Activated T-cell treated with anti-CD3 and anti-CD28 coated beads for 48 hours (primary cell): ENCODE measurements around the gene FLNC.

Experiments
- DNase-seq: peaks from one replicate; pipeline ENCODE4 v3.0.0-alpha.2; 2020; ENCODE audit warnings: low read depth

FLNC gene

DNA sequence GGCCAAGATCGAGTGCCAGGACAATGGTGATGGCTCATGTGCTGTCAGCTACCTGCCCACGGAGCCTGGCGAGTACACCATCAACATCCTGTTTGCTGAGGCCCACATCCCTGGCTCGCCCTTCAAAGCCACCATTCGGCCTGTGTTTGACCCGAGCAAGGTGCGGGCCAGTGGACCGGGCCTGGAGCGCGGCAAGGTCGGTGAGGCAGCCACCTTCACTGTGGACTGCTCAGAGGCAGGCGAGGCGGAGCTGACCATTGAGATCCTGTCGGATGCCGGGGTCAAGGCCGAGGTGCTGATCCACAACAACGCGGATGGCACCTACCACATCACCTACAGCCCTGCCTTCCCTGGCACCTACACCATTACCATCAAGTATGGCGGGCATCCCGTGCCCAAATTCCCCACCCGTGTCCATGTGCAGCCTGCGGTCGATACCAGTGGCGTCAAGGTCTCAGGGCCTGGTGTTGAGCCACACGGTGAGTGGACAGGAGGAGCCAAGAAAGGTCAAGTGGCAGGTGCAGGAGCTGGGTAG lies 14.6 kb downstream of the FLNC start:
- DNase-seq = no peak

DNA sequence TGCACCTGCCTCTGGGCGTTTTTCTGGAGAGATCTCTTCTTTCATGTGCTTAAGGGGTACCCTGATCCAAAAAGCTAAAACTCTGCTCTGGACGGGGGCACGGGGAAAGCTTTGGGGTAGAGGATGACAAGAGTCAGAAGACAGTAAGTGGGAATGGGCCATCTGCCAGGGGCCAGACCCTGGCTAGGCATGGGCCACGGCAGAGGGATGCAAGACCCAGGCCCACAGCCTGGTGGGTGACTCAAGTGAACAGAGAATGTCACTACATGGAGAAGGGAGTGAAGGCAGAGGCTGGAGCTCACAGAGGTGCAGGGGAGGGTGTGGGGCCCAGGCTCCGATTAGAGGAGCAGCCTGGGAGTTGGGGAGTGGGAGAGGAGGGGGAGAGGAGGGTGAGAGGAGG lies 15.3 kb downstream of the FLNC start:
- DNase-seq = no peak

DNA sequence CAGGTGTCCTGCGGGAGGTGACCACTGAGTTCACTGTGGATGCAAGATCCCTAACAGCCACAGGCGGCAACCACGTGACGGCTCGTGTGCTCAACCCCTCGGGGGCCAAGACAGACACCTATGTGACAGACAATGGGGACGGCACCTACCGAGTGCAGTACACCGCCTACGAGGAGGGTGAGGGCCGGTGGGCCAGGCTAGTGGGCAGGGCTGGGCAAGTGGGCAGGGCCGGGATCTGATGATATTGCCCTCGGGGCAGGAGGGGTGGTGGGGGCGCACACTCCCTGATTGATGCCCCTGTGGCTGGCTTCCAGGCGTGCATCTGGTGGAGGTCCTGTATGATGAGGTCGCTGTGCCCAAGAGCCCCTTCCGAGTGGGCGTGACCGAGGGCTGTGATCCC lies 15.8 kb downstream of the FLNC start:
- DNase-seq = no peak

DNA sequence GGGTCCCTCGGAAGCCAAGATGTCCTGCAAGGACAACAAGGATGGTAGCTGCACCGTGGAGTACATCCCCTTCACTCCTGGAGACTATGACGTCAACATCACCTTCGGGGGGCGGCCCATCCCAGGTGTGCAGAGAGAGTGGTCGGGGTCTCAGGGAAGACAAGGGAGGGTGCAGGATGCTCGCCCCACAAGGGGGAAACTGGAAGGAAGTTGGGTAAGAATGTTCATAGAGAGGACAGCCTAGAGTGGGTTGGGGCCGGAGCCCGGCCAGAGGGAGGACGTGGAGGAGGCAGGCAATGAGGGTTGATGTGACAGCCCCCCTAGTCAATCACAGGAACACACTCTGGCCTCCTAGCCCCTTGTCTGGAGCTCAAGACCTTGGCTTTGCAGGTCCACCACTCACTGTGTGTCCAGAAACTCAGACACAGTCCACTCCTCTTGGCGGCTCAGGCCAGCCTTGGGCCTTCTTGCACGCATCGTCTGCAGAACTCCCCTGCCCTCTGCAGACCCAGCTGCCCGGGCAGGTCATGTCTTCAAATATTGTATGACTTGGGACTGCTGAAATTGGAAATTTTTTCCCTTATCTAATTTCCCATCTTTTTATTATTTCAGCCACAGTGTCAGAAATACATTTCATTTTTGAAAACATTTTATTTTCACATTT lies 16.7 kb downstream of the FLNC start:
- no peak for DNase-seq

DNA sequence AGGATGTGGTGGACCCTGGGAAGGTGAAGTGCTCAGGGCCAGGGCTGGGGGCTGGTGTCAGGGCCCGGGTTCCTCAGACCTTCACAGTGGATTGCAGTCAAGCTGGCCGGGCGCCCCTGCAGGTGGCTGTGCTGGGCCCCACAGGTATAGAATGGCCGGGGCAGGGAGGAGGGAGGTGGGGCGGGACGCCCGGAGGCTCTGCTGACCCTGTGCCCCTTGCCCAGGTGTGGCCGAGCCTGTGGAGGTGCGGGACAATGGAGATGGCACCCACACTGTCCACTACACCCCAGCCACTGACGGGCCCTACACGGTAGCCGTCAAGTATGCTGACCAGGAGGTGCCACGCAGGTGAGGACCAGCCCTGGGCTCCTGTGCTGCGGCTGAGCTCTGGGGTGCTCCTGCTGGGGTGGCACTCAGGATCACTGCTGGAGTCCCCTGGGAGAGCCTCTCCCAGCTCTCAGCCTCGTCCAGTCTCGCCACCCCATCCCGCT lies 17.6 kb downstream of the FLNC start:
- no peak for DNase-seq

DNA sequence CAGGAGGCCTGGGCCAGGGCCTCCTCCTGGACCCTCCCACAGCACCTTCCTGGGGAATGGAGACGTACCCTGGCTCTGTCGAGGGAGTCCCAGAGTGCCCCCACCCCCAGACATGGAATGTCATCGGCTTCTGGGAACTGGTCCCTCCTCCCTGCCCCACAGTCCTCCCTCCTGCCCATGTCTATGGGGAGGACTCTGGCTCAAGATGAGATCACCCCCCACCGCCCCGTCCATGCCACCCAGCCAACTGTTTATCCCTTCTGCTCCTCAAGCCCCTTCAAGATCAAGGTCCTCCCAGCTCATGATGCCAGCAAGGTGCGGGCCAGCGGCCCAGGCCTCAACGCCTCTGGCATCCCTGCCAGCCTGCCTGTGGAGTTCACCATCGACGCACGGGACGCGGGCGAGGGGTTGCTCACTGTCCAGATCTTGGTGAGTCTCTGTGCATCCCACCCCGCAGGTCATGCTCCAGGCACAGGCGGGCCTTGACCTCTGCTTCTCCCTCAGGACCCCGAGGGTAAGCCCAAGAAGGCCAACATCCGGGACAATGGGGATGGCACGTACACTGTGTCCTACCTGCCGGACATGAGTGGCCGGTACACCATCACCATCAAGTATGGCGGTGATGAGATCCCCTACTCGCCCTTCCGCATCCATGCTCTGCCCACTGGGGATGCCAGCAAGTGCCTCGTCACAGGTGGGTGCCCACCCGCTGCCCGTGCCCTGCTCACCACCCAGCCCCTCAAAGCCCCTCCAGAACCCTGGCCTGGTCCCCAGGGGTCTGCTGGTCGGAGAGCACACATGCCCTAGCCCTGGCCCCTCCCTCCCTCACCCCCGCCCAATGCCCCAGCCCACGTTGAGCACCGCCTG lies 18.3 kb downstream of the FLNC start:
- no peak for DNase-seq

DNA sequence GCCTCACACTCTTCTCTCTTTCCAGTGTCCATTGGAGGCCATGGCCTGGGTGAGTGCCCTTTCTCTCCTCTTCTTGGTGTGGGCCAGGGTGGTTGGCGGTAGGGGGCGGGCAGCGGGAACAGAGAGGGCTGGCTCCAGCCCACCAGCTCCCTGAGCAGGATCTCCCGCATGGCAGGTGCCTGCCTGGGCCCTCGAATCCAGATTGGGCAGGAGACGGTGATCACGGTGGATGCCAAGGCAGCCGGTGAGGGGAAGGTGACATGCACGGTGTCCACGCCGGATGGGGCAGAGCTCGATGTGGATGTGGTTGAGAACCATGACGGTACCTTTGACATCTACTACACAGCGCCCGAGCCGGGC lies 18.9 kb downstream of the FLNC start:
- no peak for DNase-seq

DNA sequence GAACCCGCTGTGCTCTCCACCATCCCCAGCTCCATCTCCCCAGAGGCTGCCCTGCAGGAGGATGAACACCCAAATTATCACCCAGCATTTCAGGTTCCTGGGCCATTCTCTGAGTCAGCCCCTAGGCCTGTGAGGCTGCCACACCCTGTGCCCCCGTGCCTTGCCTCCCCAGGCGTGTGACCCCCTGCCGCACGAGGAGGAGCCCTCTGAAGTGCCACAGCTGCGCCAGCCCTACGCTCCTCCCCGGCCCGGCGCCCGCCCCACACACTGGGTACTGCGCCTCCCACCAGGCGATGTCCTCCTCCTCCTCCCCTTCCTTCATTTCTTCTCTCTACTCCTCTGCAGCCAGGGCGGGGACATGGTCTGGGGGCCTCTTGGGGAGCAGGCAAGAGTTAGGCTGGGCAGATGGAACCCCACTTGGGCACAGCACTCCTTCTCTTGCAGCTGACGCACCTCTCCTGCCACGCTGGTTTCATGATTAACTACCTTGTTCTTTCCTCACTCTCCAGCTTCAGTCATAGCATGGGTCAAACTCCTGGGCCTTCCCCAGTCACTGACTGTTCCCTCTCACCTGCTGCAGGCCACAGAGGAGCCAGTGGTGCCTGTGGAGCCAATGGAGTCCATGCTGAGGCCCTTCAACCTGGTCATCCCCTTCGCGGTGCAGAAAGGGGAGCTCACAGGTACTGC lies 19.7 kb downstream of the FLNC start:
- no peak for DNase-seq

DNA sequence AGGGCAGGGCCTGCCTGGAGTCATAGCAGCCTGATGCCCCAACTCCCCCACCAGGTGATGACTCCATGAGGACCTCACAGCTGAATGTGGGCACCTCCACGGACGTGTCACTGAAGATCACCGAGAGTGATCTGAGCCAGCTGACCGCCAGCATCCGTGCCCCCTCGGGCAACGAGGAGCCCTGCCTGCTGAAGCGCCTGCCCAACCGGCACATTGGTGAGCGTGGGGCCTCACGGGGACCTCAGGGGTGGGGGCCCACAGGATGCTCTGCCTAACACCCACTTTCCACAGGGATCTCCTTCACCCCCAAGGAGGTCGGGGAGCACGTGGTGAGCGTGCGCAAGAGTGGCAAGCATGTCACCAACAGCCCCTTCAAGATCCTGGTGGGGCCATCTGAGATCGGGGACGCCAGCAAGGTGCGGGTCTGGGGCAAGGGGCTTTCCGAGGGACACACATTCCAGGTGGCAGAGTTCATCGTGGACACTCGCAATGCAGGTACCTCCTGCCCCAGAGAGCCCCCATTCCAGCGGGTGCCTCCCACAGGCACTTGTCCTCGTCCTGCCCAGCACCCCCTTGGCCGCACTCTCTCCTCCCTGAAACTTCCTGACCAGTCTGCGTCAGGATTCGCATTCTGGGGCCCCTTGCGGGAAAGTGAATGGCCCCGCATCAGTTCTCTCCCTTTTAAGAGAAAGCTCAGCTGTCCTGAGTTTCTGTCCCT lies 22.5 kb downstream of the FLNC start:
- DNase-seq = no peak

DNA sequence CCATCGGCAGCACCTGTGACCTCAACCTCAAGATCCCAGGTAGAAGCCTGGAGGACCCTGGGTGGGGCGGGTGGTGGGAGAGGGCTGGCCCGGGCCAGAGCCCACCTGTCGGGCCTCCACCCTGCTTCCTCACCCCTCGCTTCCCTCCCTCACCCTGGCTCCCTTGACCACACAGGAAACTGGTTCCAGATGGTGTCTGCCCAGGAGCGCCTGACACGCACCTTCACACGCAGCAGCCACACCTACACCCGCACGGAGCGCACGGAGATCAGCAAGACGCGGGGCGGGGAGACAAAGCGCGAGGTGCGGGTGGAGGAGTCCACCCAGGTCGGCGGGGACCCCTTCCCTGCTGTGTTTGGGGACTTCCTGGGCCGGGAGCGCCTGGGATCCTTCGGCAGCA lies 23.6 kb downstream of the FLNC start:
- DNase-seq = no peak

DNA sequence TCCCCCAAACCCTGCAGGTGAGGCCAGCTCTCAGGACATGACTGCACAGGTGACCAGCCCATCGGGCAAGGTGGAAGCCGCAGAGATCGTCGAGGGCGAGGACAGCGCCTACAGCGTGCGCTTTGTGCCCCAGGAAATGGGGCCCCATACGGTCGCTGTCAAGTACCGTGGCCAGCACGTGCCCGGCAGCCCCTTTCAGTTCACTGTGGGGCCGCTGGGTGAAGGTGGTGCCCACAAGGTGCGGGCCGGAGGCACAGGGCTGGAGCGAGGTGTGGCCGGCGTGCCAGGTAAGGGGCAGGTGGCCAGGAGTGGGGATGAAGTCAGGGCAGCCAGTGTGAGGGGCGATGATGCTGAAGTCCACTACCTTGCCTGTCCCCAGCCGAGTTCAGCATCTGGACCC lies 24.2 kb downstream of the FLNC start:
- DNase-seq = no peak

DNA sequence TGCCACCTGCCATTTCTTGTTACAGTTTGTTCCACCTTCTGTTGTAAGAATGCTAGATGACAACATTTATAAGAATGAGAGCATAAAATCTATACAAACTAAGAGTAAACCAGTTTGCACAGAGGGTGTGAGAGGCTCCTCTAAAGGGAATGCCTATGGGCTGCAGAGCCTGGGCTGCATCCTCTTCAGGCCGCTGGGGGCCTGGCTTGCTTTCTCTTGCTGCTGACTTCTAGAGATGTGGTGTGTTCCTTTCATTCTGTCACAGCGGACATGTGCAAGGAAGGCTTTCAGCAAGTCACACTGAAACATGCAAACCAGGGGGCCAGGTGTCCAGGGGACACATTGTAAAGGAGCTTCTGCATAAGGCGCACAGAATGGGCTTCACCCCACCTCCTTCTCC lies 25.4 kb downstream of the FLNC start:
- DNase-seq = no peak

DNA sequence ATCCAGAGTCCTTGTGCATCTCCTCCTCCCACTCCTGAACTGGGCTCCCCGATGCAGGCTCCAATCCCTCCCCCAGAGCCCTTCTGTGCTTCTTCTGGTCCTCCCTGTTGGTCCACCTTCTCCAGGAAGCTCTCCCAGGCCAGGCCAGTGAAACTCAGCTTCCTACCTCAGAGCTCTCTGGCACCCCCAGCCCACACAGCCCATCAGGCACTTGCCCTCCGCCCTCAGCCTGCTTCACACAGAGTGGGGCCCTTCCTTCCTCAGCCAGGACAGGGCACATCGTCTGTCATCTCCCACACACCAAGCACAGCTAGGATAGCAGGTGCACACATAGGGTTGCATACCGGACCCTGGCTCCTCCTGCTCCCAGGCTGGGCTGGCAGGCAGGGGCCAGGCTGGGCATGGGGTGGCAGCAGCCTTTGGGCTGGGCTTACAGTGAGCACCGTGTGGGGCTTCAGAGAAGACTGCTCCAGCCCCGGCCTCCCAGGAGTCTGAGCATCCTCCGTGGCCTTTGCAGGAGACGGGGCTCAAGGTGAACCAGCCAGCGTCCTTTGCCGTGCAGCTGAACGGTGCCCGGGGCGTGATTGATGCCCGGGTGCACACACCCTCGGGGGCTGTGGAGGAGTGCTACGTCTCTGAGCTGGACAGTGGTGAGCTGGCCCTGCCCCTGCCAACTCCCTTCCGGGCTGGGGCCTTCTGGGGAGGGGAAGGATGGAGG lies 26.0 kb downstream of the FLNC start:
- DNase-seq = no peak

DNA sequence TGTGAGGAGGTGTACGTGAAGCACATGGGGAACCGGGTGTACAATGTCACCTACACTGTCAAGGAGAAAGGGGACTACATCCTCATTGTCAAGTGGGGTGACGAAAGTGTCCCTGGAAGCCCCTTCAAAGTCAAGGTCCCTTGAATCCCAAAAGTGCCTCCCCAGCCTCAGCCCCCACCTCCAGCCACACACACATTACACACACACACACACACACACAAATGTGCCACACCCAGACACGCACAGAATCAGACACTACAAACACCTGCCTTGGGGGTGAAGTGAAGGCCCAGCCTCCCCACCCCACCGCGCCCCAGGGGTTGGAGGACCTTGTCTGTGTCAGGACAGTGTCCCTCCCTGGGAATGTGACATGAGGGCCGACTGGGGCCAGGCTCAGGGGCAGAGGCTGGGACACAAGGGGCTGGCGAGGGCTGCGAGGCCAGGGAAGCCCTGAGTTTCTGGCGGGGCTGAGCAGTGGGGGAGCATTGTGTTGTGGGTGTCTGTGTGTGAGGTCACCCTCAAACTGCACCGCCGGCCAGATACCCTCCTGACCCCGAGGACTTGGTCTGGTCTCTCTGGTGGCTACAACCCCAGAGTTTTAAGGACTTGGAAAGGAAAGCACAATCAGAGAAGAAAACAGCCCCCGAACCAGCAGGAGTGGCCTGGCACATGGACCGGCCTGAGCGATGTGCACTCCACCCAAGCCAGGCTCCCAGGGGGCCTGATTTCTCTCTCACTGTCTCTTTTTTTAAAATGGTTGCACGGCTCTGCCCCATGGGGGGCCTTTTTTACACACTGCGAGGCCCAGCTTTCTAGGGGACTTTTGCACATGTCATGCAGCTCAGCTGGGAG lies 28.4 kb downstream of the FLNC start:
- DNase-seq = no peak

DNA sequence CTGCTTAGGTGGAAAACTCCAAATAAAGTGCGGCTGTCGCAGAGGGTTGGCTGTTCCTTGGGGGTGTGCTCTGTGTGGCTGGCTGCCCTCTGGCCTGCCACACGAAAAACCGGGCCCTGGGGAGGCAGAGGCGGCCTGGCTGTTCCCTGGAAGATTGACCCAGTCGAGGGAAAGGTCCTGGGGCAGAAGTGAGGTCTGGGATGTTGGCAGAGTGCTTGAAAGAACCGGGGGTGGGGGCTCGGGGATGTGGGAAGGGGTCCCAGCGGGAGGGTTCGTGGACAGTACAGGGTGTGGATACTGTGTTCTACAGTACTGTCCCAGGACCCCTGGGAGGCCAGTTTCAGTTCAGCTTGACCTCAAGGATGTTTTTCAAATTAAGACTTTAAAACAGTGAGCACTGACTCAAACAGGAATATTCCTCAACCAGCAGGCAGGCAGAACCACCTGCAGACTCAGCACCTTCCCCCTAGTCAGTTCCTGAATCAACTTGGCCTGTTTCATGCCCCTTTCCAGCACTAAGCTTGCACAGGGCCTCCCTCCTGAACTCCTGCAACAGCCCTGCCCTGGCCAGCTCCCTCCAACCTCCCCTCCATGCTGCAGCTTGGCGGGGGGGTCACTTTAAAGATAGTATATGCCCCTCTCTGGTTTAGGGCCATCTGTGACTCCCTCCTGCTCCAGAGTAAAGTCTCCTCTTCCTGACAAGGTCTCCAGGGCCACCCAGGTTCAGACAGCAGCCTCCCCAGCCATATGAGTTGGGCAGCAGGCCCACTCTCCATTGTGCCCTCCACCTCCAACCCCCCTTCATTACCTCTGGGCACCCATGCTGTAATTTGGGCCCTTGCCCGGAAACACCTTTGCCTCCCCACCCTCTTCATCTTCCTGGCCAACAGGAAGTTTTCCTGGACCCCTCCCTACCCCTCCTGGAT lies 29.3 kb downstream of the FLNC start:
- DNase-seq = no peak

DNA sequence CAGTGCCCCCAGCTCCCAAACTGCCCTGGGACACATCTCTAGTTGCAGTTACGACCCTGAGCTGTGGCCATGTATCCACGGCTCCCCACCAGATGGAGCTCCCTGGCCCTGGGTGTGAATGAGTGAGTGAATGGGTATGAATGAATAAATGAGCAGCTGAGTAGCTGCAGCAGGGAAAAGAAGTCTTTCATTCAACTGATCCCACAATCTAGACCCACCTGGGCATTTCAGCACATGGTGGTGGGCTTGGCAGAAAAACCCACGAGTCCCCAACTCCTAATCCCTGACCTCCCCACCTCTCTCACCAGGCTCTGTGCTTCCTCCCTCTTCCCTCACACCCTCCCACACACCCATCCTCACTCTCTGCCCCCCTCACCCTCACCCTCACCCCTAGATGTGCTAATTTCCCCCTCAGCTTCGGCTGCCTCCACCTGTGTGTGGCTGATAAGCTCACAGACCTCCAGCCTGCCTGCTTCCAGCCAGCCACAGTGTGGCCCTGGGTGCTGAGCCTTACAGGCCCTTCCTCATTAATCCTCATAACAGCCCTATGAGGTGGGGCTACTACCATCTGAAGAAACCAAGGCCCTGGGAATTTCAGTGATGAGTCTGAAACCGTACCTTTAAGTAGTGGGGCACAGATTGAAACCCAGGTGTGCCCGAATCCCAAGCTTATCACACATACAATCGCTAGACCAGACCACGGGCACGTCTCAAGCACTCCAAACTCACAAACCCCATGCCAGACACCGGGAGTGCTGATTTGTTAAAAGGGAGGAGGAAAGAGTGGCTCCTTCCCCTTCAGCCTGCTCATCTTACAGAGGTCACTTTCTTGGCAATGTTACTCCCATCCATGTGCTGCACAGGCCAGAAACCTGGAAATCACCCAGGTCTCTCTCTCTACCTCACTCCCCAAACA lies 30.2 kb downstream of the FLNC start:
- no peak for DNase-seq

DNA sequence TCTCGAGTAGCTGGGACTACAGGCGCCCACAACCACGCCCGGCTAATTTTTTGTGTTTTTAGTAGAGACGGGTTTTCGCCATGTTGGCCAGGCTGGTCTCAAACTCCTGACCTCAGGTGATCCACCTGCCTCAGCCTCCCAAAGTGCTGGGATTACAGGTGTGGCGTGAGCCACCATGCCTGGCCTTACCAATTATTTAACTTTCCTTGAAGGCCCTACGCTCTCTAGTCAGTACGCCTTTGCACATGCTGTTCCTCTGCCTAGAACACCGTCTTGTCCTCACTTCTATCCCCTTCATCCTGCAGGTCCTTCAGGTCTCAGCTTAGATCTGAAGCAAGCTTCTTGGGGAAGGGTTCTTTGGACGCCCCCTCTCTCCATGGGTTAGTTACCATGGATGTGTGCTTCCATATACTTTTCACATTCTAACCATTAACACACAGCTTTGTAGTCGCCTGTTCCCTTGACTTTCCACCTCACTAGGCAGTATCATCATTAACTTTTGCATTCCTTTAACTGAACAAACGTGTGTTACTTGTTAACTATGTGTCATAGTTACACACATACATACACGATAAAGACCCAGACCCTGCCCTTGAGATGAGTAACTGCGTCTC lies 31.9 kb downstream of the FLNC start:
- DNase-seq = no peak
